Omental fat pad (tissue), 4 donors: ENCODE results near the gene CALR3. TPM values are rescaled to one million over a fixed set of nuclear protein-coding genes. Genes with fewer than 3 reads are reported as not detected.
A peak's percentile ranks its signal among the peaks of the same experiment; 100 is the strongest.
"Not testable (repeated sequence)": the region's sequence is repeated elsewhere in the genome, so short reads cannot be mapped to it uniquely, and the experiment has no call there.

Experiments used
- ATAC-seq: fragments of 150-250 bp; one replicate; pipeline ENCODE4 v1.9.1; 2016; ENCODE audit warnings: mild to moderate bottlenecking, moderate library complexity; ENCODE audit not compliant: low FRiP score
- DNase-seq: peaks from one replicate; pipeline ENCODE4 v3.0.0-alpha.2; 2019; ENCODE audit warnings: low spot score
- CTCF ChIP-seq, 3 donors: fragments of 450-650 bp; IDR thresholded peaks; one replicate each; pipeline ENCODE4 v1.5.1; 2016 to 2017; ENCODE audit warnings: antibody characterized with exemption in 3 of 3, mild to moderate bottlenecking in 3 of 3, moderate library complexity in 2 of 3
- total RNA-seq, 4 donors: library from RNA; depleted of rRNA; stranded (reverse); fragments of >200 nt; gene quantifications; one replicate each; pipeline ENCODE4 v1.1.0, GENCODE V29; 2016

CALR3 gene
- total RNA-seq, 4 donors from 2014 or later: not detected

- DNase-seq: no peak
- ATAC-seq: no peak
- no peak for TF ChIP-seq CTCF (IDR thresholded peaks at IDR 0.05)
Measured at GRCh38 chr19:16477311-16477710, 18.7 kb downstream of the CALR3 start.

GRCh38 chr19:16476401-16476800 lies 19.6 kb downstream of the CALR3 start:
- DNase-seq: no peak
- no peak for ATAC-seq
- TF ChIP-seq CTCF (IDR thresholded peaks at IDR 0.05): no peak

GRCh38 chr19:16473875-16474392 lies 22.0 kb downstream of the CALR3 start:
- TF ChIP-seq CTCF (IDR thresholded peaks at IDR 0.05): no peak
- no peak for DNase-seq
- no peak for ATAC-seq

GRCh38 chr19:16472992-16473391 lies 23.0 kb downstream of the CALR3 start:
- DNase-seq (no peak), ATAC-seq (no peak)

GRCh38 chr19:16472559-16472899 lies 23.4 kb downstream of the CALR3 start:
- not testable (repeated sequence) for ATAC-seq, DNase-seq

More at GRCh38 chr19:16472992-16473391, 23.0 kb downstream of the CALR3 start:
- TF ChIP-seq CTCF (IDR thresholded peaks at IDR 0.05): no peak

- peak; percentile 39 for DNase-seq
- peak; percentile 10 for ATAC-seq
- no peak for TF ChIP-seq CTCF (IDR thresholded peaks at IDR 0.05)
Measured at GRCh38 chr19:16470911-16471811, 24.8 kb downstream of the CALR3 start.

GRCh38 chr19:16470541-16470910 lies 25.4 kb downstream of the CALR3 start:
- ATAC-seq (no peak), DNase-seq (no peak)
- TF ChIP-seq CTCF (IDR thresholded peaks at IDR 0.05): no peak
